Measurements from ENCODE around the gene CYP24A1.

Gene CYP24A1

GRCh38 chr20:54203281-54203680 is 29.5 kb upstream of the CYP24A1 start:
- DNase-seq (ENCODE audit: low read depth in 2 of 2): no peak

DNA sequence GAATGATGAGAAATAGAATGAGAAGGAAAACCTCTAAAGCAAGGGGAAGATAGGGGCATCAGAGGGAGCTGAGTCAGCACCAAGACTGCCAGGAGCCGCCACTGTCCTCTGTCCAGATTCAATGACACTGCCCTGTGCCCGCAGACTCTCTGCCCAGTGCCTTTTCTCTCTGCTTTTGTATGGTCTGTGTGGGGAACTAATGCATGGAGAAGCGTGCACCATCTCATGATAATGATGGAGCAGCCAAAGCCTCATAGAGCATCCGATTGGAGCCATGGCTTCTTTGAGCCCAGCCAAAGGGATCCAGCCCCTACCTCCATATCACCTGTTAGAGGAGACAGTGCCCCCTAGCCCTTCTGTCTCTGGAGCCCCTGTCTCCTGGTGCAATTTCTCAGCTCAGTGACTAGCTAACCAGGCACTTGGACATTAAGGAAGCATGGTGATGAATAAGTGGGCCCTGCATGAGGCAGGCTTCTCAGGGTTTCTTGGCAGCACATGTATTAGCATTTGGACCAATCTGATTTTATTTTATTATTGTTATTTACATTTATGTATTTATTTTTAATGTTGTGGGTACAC is 27.6 kb upstream of the CYP24A1 start:
- no peak for DNase-seq (ENCODE audit: low read depth in 2 of 2)

DNA sequence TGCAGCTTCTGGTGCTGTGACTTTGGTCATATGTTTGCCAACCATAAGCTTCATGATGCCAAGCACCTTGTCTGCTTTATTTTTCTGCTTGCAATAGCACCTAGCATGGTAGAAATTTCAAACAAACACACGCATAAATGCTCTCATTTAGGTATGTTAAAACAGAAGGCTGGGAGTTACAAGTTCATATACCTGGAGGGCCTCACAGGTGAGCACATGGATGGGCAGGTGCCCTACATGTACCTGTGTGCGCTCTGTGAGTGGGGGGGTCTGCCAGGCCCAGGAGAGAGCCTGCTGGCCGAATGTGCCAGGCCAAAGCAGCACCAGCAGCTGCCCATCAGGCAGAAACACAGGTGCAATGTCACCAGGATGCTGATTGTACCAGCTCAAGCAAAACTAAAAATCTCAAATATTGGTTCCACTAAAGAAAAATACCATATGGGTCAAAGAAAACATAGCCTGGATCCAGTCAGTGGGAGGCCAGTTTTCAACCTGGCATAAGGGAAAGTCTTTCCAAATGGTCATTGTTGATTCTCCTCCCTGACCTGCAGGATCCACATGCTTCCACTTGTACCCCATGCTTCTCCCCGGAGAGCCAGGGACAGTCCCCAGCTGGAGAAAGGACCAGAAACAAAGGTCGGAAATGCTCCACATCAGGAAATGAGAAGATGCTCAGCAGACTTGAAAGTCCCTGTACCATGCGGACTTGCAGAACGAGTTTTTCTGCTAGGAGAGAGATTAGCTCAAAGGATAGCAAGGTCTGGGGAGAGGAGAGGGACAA is 26.9 kb upstream of the CYP24A1 start:
- no peak for DNase-seq (ENCODE audit: low read depth in 2 of 2)

DNA sequence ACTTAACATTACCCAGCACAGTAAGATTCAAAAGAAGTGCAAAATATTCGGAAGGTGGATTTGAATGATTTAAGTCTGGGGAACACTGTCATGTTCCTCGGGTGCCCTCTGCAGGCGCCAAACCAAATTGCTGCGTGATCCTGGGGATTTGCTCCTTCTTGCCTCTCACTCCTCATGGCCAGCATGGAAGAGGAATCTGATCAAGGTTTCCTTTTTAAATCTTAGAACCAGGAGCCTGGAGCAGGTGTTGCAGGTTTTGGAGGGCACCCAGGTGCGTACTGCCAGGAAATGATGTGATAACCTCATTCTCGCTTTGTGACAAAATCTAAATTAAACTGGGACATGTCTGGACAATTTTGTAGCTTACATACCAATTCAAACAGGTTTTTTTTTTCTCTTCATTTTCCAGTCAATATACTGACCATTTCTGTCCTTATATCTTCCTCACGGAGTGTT is 26.0 kb upstream of the CYP24A1 start:
- peak in 1 of 2 experiments; percentile 42 for DNase-seq (ENCODE audit: low read depth in 2 of 2)

DNA sequence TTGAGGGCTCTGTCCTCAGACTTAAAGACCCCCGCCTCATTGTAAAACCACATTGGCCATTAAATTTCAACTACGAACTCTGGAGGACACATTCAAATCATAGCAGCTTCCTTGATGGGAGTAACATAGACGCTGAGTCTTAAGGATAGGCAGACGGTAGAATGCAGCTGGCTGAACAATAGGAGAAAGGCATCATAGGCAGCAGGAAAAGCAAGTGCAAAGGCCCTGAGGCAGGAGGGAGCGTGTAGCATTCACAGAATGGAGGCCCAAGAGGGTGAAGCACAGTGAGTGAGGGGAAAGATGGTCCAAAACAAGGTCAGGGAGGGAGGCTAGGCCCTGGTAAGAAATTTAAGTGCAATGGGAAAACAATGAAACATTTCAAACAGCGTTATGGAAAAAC is 25.5 kb upstream of the CYP24A1 start:
- DNase-seq (ENCODE audit: low read depth in 2 of 2): no peak

DNA sequence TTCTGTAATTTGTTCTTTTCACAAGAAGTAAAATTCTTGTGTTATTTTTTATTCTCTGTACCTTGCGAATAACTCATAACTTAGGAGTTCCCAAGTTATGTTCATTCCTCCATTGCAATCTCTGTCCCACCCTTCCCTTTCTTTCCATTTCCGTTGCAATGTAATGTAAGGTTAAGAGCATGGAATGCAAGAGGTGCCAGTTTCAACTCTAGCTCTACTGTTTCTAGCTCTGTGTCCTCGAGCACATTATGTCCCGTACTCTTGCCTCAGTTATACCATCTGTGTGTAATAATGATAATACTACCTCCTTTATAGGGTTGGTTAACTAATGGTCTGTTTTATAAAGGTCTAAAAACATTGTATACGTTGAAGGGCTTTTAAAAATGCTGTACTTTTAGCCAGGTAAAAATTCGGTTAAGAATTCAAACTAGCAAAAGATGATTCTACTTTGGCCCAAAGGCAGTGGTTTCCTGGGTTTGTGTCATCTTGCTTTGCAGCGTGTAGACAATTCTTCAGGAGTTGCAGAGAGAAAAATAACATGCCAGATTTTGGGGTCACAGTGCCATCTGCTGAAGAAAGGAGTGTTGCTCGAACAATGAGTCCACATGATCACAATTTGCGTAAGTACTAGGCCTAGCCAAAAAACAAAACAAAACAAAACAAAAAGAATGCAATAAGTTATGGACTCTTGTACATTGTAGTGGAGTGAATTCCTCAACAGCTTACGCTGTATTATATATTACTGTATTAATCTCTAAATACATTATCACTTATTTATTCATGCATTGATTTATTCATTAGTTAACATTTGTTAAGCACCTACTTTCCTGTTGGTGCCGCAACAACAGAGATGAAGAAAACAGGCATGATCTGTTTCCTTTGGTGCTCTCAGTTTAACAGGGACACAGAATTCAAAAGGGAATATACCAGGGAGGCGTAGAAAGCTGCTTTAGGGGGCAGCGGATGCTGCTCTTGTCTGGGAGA is 24.1 kb upstream of the CYP24A1 start:
- DNase-seq (ENCODE audit: low read depth in 2 of 2): peak in 1 of 2 experiments; percentile 59

DNA sequence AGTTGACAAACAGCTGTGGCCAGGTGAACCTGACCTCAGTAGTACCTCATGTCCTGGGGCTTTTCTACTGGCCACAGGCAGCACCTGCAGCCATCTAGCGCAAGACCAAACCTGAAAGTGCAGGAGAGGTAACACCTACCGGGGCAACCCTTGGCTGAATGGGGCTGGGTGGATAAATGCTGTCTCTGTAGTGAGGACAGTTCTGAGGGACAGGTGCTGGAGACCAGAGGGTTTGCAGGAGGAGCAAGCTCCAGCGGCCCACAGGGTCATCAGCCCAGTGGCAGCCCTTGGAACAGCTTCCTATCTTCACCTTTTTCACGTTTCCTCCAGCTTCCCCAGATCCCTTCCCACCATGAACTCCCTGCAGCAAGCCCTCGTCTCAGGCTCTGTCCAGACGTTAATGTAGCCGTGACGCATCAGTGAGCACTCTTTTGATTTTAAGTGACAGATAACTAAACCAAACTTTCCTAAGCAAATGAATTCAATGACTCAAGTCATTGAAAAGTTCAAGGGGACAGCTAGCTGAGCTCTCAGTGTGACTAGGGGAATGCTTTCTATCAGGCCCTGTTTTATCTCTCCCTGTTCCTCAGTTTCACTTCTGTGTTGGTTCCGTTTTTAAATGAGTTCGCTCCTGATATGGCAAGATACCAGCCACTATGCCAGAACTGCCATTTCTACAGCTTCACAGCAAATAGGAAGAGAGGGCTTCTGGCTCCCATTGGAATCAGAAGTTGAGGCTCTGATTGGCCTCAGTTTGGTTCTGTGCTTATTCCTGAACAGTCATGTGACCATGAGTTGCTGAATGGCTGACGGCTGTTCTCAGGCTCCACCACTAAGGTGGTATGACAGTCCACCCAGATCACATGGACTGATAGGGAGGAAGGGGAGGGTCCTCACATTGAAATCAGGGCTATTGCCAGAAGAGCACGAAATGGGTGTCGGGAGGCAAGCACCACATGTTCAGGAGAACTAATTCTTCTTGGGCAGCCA is 22.0 kb upstream of the CYP24A1 start:
- DNase-seq (ENCODE audit: low read depth in 2 of 2): no peak

DNA sequence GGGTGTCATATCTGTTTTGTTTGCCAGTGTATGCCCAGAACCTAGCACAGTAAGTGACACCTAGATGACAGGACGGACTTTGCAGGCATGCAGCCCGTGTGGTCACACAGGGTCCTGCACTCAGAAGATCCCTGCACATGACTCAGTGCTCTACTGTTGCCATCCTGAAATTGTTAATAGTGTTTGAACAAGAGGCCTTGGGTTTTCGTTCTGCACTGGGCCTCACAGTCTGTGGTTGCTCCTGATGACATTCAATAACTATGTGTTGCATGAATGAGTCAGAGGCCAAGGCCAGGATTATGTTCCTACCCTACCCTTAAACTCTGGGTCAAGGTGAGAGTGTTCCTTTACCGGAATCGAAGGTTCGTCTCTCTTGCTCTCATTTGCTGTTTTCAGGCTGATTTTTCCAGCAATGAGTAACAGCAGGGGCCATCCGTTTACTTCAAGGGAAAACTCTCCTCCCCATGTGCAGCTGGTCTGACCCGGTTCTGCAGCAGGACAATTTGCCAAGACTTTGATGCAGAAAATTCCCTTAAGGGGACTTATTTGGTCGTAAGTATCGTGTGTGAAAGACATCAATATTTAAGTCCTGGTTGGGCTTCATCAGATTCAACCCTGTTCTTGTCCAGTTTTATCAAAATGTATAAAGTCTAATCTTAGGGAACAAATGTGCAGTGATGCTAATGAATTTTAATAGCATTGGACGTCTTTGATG is 21.1 kb upstream of the CYP24A1 start:
- no peak for DNase-seq (ENCODE audit: low read depth in 2 of 2)

DNA sequence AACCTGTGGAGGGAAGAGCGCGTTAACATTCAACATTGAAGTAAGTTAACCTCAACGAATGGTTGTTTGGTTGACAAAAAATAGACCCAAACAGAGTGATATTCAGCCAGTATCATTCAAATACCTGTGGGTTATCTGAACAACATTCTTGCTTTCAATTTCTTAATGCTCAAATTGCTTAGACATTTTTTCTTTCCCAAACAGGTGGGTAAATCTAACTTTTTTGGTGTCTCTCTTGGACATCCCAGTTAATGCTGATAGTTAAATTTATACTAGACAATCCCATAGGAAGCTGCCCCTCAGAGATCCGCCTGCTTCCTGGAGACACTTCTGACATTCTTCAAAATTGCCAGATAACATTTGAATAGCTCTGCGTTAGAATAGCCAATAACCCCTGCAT is 20.0 kb upstream of the CYP24A1 start:
- DNase-seq (ENCODE audit: low read depth in 2 of 2): no peak

DNA sequence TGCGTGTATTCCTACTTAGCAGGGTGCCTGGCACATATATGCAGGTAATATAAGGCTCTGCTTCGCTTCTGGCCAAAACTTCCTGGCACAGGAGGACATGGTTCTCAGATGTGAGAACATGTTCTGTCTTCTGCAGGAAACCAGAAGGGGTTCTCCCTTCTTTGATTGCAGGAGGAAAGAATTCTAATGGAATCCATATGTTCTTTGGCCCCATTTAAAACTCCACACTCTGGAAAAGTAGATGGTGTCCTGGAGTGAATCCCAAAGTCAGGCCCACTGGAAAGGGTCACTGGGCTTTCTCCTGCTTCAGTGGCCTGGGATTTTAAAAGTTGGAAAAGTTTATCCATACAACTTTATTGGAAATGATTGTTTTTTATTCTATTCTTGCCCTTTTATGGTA is 16.4 kb upstream of the CYP24A1 start:
- DNase-seq (ENCODE audit: low read depth in 2 of 2): no peak

GRCh38 chr20:54189630-54190029 is 15.8 kb upstream of the CYP24A1 start:
- DNase-seq (ENCODE audit: low read depth in 2 of 2): no peak

- peak; percentile 39 to 45 for DNase-seq (ENCODE audit: low read depth in 2 of 2)
Measured at GRCh38 chr20:54188132-54188849, 14.5 kb upstream of the CYP24A1 start.

DNA sequence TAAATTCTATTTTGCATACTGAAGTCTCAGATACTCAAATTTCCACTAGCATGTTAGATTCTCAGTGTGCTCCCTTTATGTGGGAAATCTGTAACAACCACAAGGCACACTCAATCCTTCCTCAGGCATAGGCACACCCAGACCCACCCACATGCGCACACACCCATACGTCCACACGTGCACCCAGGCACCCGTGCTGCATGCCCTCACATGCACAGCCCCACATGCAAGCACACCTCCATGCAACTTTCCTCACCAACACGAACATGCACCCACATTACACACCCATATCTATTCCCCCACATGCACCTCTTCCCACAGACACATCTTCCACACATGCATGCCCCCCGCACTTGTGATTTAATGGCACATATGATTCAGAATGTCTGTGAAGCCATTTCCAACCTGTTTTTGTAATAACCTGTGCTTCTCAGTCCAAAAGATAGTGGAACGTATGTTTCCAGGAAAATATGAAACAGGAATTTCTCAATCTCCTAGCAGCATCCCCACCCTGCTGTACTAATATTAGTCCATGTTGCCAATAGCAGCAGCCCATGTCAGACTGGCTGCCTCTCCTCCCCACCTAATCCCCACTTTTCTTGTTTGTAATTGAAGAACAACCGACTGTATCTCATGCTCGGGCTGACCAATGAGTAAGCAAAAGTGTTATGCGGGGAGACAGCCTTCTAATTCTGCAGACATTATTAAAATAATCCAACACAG is 11.3 kb upstream of the CYP24A1 start:
- no peak for DNase-seq (ENCODE audit: low read depth in 2 of 2)

DNA sequence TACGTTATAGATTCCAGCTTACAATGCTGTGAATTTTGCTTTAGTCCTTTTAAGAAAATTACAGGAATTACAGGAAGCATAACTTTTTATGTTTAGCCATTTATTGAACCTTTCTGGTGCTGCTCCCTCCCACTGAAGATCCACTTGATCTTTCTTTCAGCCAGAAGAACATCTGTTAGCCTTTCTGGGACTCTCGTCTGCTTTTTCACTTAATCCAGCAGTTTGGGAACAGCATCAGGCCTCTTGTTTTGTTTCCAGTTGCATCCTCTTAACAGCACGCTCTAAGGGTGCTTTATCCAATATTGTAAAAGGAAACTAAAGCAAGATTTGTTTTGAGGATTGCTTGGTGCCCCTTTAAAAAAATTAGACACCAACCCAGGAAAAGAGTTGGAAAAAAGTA is 10.3 kb upstream of the CYP24A1 start:
- DNase-seq (ENCODE audit: low read depth in 2 of 2): no peak

DNA sequence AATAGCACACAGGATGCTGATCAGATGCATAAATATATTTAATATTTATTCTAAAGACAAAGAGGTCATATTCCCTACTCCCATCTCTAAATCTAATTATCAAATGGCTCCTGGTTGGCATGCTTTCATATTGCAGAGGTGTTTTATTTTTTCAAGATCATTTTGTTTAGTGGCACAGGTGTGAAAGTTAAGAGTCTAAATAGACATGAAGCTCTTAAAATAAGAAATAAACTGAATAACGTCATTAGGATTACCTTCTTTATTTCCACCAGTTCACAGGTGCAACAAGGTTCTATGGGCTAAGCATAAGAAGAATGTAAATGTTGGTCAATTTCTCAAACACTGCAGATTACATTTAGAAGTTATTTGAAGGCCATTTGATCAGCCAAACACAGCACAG is 7.1 kb upstream of the CYP24A1 start:
- no peak for DNase-seq (ENCODE audit: low read depth in 2 of 2)

DNA sequence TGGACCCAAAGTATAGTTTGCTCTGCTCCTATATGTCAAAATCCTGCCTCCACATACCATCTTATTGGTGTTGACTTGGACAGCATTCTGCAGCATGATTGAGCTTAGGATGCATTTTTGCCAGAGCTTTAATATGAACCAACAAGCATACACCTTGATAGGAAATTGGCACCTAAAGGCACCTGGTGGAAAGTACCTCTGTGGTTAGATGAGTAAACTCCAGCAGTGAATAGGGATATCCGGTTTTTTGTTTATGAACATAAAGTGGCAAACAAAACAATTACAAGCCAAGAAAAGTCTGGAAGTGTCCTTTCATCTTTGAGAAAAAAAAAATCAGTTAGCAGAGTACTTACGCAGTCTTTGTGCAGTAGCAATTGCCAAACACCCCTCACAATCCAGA is 6.2 kb upstream of the CYP24A1 start:
- no peak for DNase-seq (ENCODE audit: low read depth in 2 of 2)

- DNase-seq (ENCODE audit: low read depth in 2 of 2): no peak
Measured at GRCh38 chr20:54178256-54178655, 4.5 kb upstream of the CYP24A1 start.

GRCh38 chr20:54177378-54177777 is 3.6 kb upstream of the CYP24A1 start:
- no peak for DNase-seq (ENCODE audit: low read depth in 2 of 2)

GRCh38 chr20:54176610-54177009 is 2.8 kb upstream of the CYP24A1 start:
- DNase-seq (ENCODE audit: low read depth in 2 of 2): no peak

All from fibroblast of skin of left biceps (primary cell).